HEK293 (cell line): ENCODE results near the gene CKLF.

Source experiments
- CTCF ChIA-PET: fragments of 350-600 bp; formaldehyde crosslinking; extraction: SDS; loops from one replicate; lab custom pipeline; 2021; ENCODE audit warnings: antibody characterized with exemption; lab: Yijun Ruan, JAX
- POLR2A ChIA-PET: fragments of 300-600 bp; formaldehyde crosslinking; extraction: SDS; loops from one replicate; lab custom pipeline; 2020; ENCODE audit warnings: antibody characterized with exemption, inconsistent platforms; lab: Yijun Ruan, JAX
- H3K27ac ChIP-seq: fragments of 200-500 bp; sonication (Bioruptor generic); 2 replicates; pipeline ENCODE4 v1.5.1; 2014; ENCODE audit warnings: low read depth, low read length, control low read depth, inconsistent platforms; ENCODE audit errors: extremely low read depth
- H3K36me3 ChIP-seq, 2 experiments: fragments of 200-500 bp in 1 of 2; sonication (Bioruptor generic) in 1 of 2; 1 replicate in 1 of 2; 2 replicates in 1 of 2; pipeline ENCODE4 v1.5.1; 2014 to 2017; ENCODE audit warnings: inconsistent platforms in 2 of 2, low read length in 2 of 2; ENCODE audit not compliant: control insufficient read depth in 2 of 2, insufficient read depth in 1 of 2
- H3K4me1 ChIP-seq: fragments of 200-500 bp; sonication (Bioruptor generic); 2 replicates; pipeline ENCODE4 v1.5.1; 2014; ENCODE audit warnings: mild to moderate bottlenecking, low read length, inconsistent platforms; ENCODE audit not compliant: control insufficient read depth, insufficient read depth
- H3K4me3 ChIP-seq: 2 replicates; pipeline ENCODE4 v1.5.1; 2011; ENCODE audit warnings: low read depth, mild to moderate bottlenecking, control low read depth, low read length, moderate library complexity
- H3K9me3 ChIP-seq: fragments of 200-500 bp; sonication (Bioruptor generic); 2 replicates; pipeline ENCODE4 v1.5.1; 2014; ENCODE audit warnings: low read depth, low read length, inconsistent platforms; ENCODE audit not compliant: control insufficient read depth, insufficient read depth
- EGR2 ChIP-seq: fragments of 450-650 bp; formaldehyde crosslinking; IDR thresholded peaks from 2 replicates; pipeline ENCODE4 v1.5.1; 2016; ENCODE audit warnings: low read depth, missing biosample characterization, missing genetic modification characterization
- GFI1B ChIP-seq: fragments of 450-650 bp; formaldehyde crosslinking; IDR thresholded peaks from 2 replicates; pipeline ENCODE4 v1.5.1; 2016; ENCODE audit warnings: missing biosample characterization, missing genetic modification characterization
- GLIS2 ChIP-seq: fragments of 450-650 bp; formaldehyde crosslinking; IDR thresholded peaks from 2 replicates; pipeline ENCODE4 v1.5.1; 2016; ENCODE audit warnings: missing biosample characterization, missing genetic modification characterization
- KLF17 ChIP-seq: fragments of 450-650 bp; formaldehyde crosslinking; IDR thresholded peaks from 2 replicates; pipeline ENCODE4 v1.5.1; 2016; ENCODE audit warnings: missing biosample characterization, missing genetic modification characterization
- SCRT2 ChIP-seq: fragments of 450-650 bp; formaldehyde crosslinking; IDR thresholded peaks from 2 replicates; pipeline ENCODE4 v1.5.1; 2016; ENCODE audit warnings: missing biosample characterization, missing genetic modification characterization
- WT1 ChIP-seq: fragments of 450-650 bp; formaldehyde crosslinking; IDR thresholded peaks from 2 replicates; pipeline ENCODE4 v1.5.1; 2016; ENCODE audit warnings: missing biosample characterization, missing genetic modification characterization
- ZBTB6 ChIP-seq: fragments of 450-650 bp; formaldehyde crosslinking; IDR thresholded peaks from 2 replicates; pipeline ENCODE4 v1.5.1; 2017; ENCODE audit warnings: missing biosample characterization, missing genetic modification characterization
- ZBTB7A ChIP-seq: fragments of 450-650 bp; formaldehyde crosslinking; IDR thresholded peaks from 2 replicates; pipeline ENCODE4 v1.5.1; 2016; ENCODE audit warnings: low read depth, missing biosample characterization, missing genetic modification characterization
- ZBTB8A ChIP-seq: fragments of 450-650 bp; formaldehyde crosslinking; IDR thresholded peaks from 2 replicates; pipeline ENCODE4 v1.5.1; 2016; ENCODE audit warnings: missing biosample characterization, missing genetic modification characterization
- ZFHX2 ChIP-seq: fragments of 450-650 bp; formaldehyde crosslinking; conservative IDR thresholded peaks from 2 replicates; pipeline ENCODE4 v1.5.1; 2016; ENCODE audit warnings: missing biosample characterization, missing genetic modification characterization
- ZNF121 ChIP-seq: fragments of 450-650 bp; formaldehyde crosslinking; IDR thresholded peaks from 2 replicates; pipeline ENCODE4 v1.5.1; 2016; ENCODE audit warnings: missing biosample characterization, missing genetic modification characterization
- ZNF138 ChIP-seq: fragments of 450-650 bp; formaldehyde crosslinking; IDR thresholded peaks from 2 replicates; pipeline ENCODE4 v1.5.1; 2016; ENCODE audit warnings: missing biosample characterization, missing genetic modification characterization, borderline replicate concordance
- ZNF146 ChIP-seq: fragments of 450-650 bp; formaldehyde crosslinking; IDR thresholded peaks from 2 replicates; pipeline ENCODE4 v1.5.1; 2016; ENCODE audit warnings: missing biosample characterization, missing genetic modification characterization
- ZNF155 ChIP-seq: fragments of 450-650 bp; formaldehyde crosslinking; IDR thresholded peaks from 2 replicates; pipeline ENCODE4 v1.5.1; 2016; ENCODE audit warnings: missing biosample characterization, missing genetic modification characterization
- ZNF169 ChIP-seq: fragments of 450-650 bp; formaldehyde crosslinking; IDR thresholded peaks from 2 replicates; pipeline ENCODE4 v1.5.1; 2016; ENCODE audit warnings: missing biosample characterization, missing genetic modification characterization
- ZNF18 ChIP-seq: fragments of 450-650 bp; formaldehyde crosslinking; IDR thresholded peaks from 2 replicates; pipeline ENCODE4 v1.5.1; 2016; ENCODE audit warnings: missing biosample characterization, missing genetic modification characterization
- ZNF202 ChIP-seq: fragments of 450-650 bp; formaldehyde crosslinking; IDR thresholded peaks from 2 replicates; pipeline ENCODE4 v1.5.1; 2016; ENCODE audit warnings: missing biosample characterization, missing genetic modification characterization, borderline replicate concordance
- ZNF223 ChIP-seq: fragments of 450-650 bp; formaldehyde crosslinking; IDR thresholded peaks from 2 replicates; pipeline ENCODE4 v1.5.1; 2016; ENCODE audit warnings: missing biosample characterization, missing genetic modification characterization
- ZNF341 ChIP-seq: fragments of 450-650 bp; formaldehyde crosslinking; IDR thresholded peaks from 2 replicates; pipeline ENCODE4; 2016; ENCODE audit warnings: low read depth, missing biosample characterization, missing genetic modification characterization
- ZNF391 ChIP-seq: fragments of 450-650 bp; formaldehyde crosslinking; IDR thresholded peaks from 2 replicates; pipeline ENCODE4 v1.5.1; 2016; ENCODE audit warnings: low read depth, missing biosample characterization, missing genetic modification characterization, borderline replicate concordance
- ZNF510 ChIP-seq: fragments of 450-650 bp; formaldehyde crosslinking; IDR thresholded peaks from 2 replicates; pipeline ENCODE4 v1.5.1; 2018; ENCODE audit warnings: mild to moderate bottlenecking, missing genetic modification characterization, missing biosample characterization; ENCODE audit not compliant: insufficient replicate concordance
- ZNF548 ChIP-seq: fragments of 450-650 bp; formaldehyde crosslinking; IDR thresholded peaks from 2 replicates; pipeline ENCODE4 v1.5.1; 2016; ENCODE audit warnings: missing biosample characterization, missing genetic modification characterization
- ZNF629 ChIP-seq: fragments of 450-650 bp; formaldehyde crosslinking; IDR thresholded peaks from 2 replicates; pipeline ENCODE4 v1.5.1; 2017; ENCODE audit warnings: missing biosample characterization, missing genetic modification characterization
- ZNF660 ChIP-seq: fragments of 450-650 bp; IDR thresholded peaks from 2 replicates; pipeline ENCODE4 v1.5.1; 2018; ENCODE audit warnings: missing biosample characterization, mild to moderate bottlenecking, missing genetic modification characterization
- ZNF747 ChIP-seq: fragments of 450-650 bp; formaldehyde crosslinking; IDR thresholded peaks from 2 replicates; pipeline ENCODE4 v1.5.1; 2016; ENCODE audit warnings: missing biosample characterization, missing genetic modification characterization
- ZNF768 ChIP-seq: fragments of 450-650 bp; formaldehyde crosslinking; IDR thresholded peaks from 2 replicates; pipeline ENCODE4 v1.5.1; 2018; ENCODE audit warnings: missing biosample characterization, mild to moderate bottlenecking, missing genetic modification characterization
- ZNF777 ChIP-seq: fragments of 450-650 bp; formaldehyde crosslinking; IDR thresholded peaks from 2 replicates; pipeline ENCODE4 v1.5.1; 2017; ENCODE audit warnings: missing biosample characterization, missing genetic modification characterization, borderline replicate concordance
- TF ChIP-seq, protein P1 (sequence below): fragments of 450-650 bp; formaldehyde crosslinking; IDR thresholded peaks from 2 replicates; pipeline ENCODE4 v1.5.1; 2017; ENCODE audit warnings: missing biosample characterization, missing genetic modification characterization
- TF ChIP-seq, protein P2 (sequence below): fragments of 450-650 bp; formaldehyde crosslinking; IDR thresholded peaks from 2 replicates; pipeline ENCODE4; 2016; ENCODE audit warnings: missing biosample characterization, missing genetic modification characterization
- TF ChIP-seq, protein P3 (sequence below): fragments of 450-650 bp; formaldehyde crosslinking; IDR thresholded peaks from 2 replicates; pipeline ENCODE4 v1.5.1; 2016; ENCODE audit warnings: missing biosample characterization, missing genetic modification characterization

CKLF gene

DNA sequence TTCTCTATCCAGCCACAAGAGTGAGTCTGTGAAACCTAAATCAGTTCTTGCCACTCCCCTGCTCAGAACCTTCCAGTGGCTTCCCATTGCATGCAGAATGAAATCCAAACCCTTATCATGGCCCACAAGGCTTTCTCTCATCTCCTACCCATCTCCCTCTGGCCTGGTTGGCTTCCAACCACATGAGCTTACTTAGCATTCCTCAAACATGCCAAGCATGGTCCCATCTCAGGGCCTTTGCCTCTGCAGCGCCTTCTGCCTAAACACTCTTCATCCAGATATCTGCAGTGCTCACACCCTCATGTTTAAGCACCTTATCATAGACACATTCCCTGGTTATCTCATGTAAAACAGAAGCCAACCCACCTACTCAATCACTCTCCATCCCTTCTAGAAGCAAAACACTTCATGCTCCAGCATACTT is 18.0 kb upstream of the CKLF start:
- CTCF ChIA-PET = no interaction called here
- TF ChIP-seq ZBTB6 (tag by site-specific recombination) (no peak), ZBTB7A (tag by site-specific recombination) (no peak), ZNF629 (no peak), ZNF169 (tag by site-specific recombination) (no peak), ZFHX2 (no peak), ZNF660 (no peak), WT1 (no peak), ZNF138 (no peak), ZNF510 (tag by site-specific recombination) (no peak), ZNF777 (no peak), ZNF155 (tag by site-specific recombination) (no peak), ZNF202 (tag by site-specific recombination) (no peak), EGR2 (tag by site-specific recombination) (no peak), SCRT2 (tag by site-specific recombination) (no peak)
- TF ChIP-seq, protein P1, sequence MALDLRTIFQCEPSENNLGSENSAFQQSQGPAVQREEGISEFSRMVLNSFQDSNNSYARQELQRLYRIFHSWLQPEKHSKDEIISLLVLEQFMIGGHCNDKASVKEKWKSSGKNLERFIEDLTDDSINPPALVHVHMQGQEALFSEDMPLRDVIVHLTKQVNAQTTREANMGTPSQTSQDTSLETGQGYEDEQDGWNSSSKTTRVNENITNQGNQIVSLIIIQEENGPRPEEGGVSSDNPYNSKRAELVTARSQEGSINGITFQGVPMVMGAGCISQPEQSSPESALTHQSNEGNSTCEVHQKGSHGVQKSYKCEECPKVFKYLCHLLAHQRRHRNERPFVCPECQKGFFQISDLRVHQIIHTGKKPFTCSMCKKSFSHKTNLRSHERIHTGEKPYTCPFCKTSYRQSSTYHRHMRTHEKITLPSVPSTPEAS (tag by site-specific recombination) = no peak
- H3K4me1 ChIP-seq = no peaks in the 10 kb centered on the region
- H3K9me3 ChIP-seq = no peaks in the 10 kb centered on the region
- POLR2A ChIA-PET = no interaction called here
- no peak overlapping the region for H3K4me3 ChIP-seq
- H3K36me3 ChIP-seq = peaks cover 0 to 63% of the 10 kb centered on the region in 2 experiments; a peak in 2 of 3 replicates
- H3K27ac ChIP-seq = no peak overlapping the region

GRCh38 chr16:66536525-66536924 is 15.9 kb upstream of the CKLF start:
- ChIA-PET POLR2A (interaction anchor here (0.7 kb wide), 1 partner anchor 55 kb away, joined by 10 read pairs; no protein-coding TSS in a partner anchor), CTCF (interaction anchor here (0.6 to 1.1 kb wide), 3 partner anchors 37 to 1595 kb away, joined by 3 to 4 read pairs (median 3); no protein-coding TSS in a partner anchor)
- no peak overlapping the region for H3K27ac ChIP-seq
- no peaks in the 10 kb centered on the region for H3K9me3 ChIP-seq
- H3K36me3 ChIP-seq = peaks cover 3 to 49% of the 10 kb centered on the region in 2 experiments; a peak in 2 of 3 replicates
- no peak overlapping the region for H3K4me3 ChIP-seq
- H3K4me1 ChIP-seq = no peaks in the 10 kb centered on the region
- TF ChIP-seq GFI1B (tag by site-specific recombination) (no peak), ZNF391 (tag by site-specific recombination) (no peak), KLF17 (tag by site-specific recombination) (no peak), ZNF548 (tag by site-specific recombination) (no peak), ZNF747 (tag by site-specific recombination) (no peak), GLIS2 (no peak), ZNF18 (tag by site-specific recombination) (no peak), ZNF121 (tag by site-specific recombination) (no peak), ZNF777 (no peak), ZNF341 (no peak), ZBTB8A (tag by site-specific recombination) (no peak), ZNF223 (tag by site-specific recombination) (no peak), ZNF146 (tag by site-specific recombination) (no peak), ZNF768 (tag by site-specific recombination) (no peak)
- TF ChIP-seq, protein P2, sequence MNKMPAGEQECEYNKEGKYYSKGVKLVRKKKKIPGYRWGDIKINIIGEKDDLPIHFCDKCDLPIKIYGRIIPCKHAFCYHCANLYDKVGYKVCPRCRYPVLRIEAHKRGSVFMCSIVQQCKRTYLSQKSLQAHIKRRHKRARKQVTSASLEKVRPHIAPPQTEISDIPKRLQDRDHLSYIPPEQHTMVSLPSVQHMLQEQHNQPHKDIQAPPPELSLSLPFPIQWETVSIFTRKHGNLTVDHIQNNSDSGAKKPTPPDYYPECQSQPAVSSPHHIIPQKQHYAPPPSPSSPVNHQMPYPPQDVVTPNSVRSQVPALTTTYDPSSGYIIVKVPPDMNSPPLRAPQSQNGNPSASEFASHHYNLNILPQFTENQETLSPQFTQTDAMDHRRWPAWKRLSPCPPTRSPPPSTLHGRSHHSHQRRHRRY (tag by site-specific recombination) = no peak
- TF ChIP-seq, protein P1 (tag by site-specific recombination) = no peak
- TF ChIP-seq, protein P3, sequence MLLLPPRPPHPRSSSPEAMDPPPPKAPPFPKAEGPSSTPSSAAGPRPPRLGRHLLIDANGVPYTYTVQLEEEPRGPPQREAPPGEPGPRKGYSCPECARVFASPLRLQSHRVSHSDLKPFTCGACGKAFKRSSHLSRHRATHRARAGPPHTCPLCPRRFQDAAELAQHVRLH = no peak
